Neuron (in vitro differentiated cells): ENCODE results near the gene QSOX2.

ENCODE experiments used
- H2AFZ ChIP-seq: one replicate; pipeline ENCODE4 v1.6.1; 2013; ENCODE audit warnings: low read depth, mild to moderate bottlenecking, inconsistent platforms, low read length, moderate library complexity
- H3K27me3 ChIP-seq: one replicate; pipeline ENCODE4 v1.6.1; 2013; ENCODE audit warnings: low read length; ENCODE audit not compliant: insufficient read depth
- H3K36me3 ChIP-seq: one replicate; pipeline ENCODE4 v1.6.1; 2013; ENCODE audit warnings: low read length; ENCODE audit not compliant: insufficient read depth
- H3K4me1 ChIP-seq: one replicate; pipeline ENCODE4 v1.6.1; 2013; ENCODE audit warnings: low read length; ENCODE audit not compliant: insufficient read depth
- H3K4me3 ChIP-seq: 2 replicates; pipeline ENCODE4 v1.5.1; 2013; ENCODE audit warnings: mild to moderate bottlenecking, low read length, moderate library complexity
- H3K9me3 ChIP-seq: one replicate; pipeline ENCODE4 v1.6.1; 2013; ENCODE audit warnings: low read length

The QSOX2 gene

GRCh38 chr9:136219276-136219675 is 26.3 kb downstream of the QSOX2 start:
- Histone ChIP-seq H2AFZ (no peak overlapping the region), H3K27me3 (no peaks in the 10 kb centered on the region), H3K4me1 (no peaks in the 10 kb centered on the region), H3K9me3 (no peaks in the 10 kb centered on the region), H3K36me3 (peaks cover 52% of the 10 kb centered on the region), H3K4me3 (no peak overlapping the region)

- H3K27me3 ChIP-seq, result no peaks in the 10 kb centered on the region
- H3K9me3 ChIP-seq, result no peaks in the 10 kb centered on the region
- H3K4me1 ChIP-seq, result no peaks in the 10 kb centered on the region
- H2AFZ ChIP-seq, result no peak overlapping the region
- peaks cover 52% of the 10 kb centered on the region for H3K36me3 ChIP-seq
- no peak overlapping the region for H3K4me3 ChIP-seq
These were observed 26.9 kb downstream of the QSOX2 start for GRCh38 chr9:136218673-136219072.

- no peaks in the 10 kb centered on the region for H3K4me1 ChIP-seq
- H3K9me3 ChIP-seq, result no peaks in the 10 kb centered on the region
- H3K4me3 ChIP-seq, result no peak overlapping the region
- peaks cover 52% of the 10 kb centered on the region for H3K36me3 ChIP-seq
- H3K27me3 ChIP-seq, result no peaks in the 10 kb centered on the region
- H2AFZ ChIP-seq, result no peak overlapping the region
These were observed 27.3 kb downstream of the QSOX2 start for GRCh38 chr9:136218271-136218670.

GRCh38 chr9:136216541-136217244 is 28.9 kb downstream of the QSOX2 start:
- peaks cover 48% of the 10 kb centered on the region for H3K36me3 ChIP-seq
- H3K27me3 ChIP-seq, result no peaks in the 10 kb centered on the region
- H3K4me3 ChIP-seq, result no peak overlapping the region
- H2AFZ ChIP-seq, result no peak overlapping the region
- no peaks in the 10 kb centered on the region for H3K9me3 ChIP-seq
- no peaks in the 10 kb centered on the region for H3K4me1 ChIP-seq

GRCh38 chr9:136213733-136214132 is 31.9 kb downstream of the QSOX2 start:
- Histone ChIP-seq H3K4me1 (no peaks in the 10 kb centered on the region), H3K4me3 (no peak overlapping the region), H3K9me3 (no peaks in the 10 kb centered on the region), H3K27me3 (no peaks in the 10 kb centered on the region), H2AFZ (no peak overlapping the region), H3K36me3 (peaks cover 55% of the 10 kb centered on the region)

- Histone ChIP-seq H3K4me1 (no peaks in the 10 kb centered on the region), H3K9me3 (no peaks in the 10 kb centered on the region), H3K36me3 (peaks cover 52% of the 10 kb centered on the region), H3K4me3 (no peak overlapping the region), H2AFZ (no peak overlapping the region), H3K27me3 (no peaks in the 10 kb centered on the region)
These were observed 33.2 kb downstream of the QSOX2 start for GRCh38 chr9:136212345-136212950.

GRCh38 chr9:136211441-136212344 is 33.9 kb downstream of the QSOX2 start:
- Histone ChIP-seq H2AFZ (no peak overlapping the region), H3K27me3 (no peaks in the 10 kb centered on the region), H3K9me3 (no peaks in the 10 kb centered on the region), H3K36me3 (peaks cover 52% of the 10 kb centered on the region), H3K4me3 (no peak overlapping the region), H3K4me1 (no peaks in the 10 kb centered on the region)

GRCh38 chr9:136211006-136211405 is 34.6 kb downstream of the QSOX2 start:
- no peaks in the 10 kb centered on the region for H3K27me3 ChIP-seq
- no peak overlapping the region for H3K4me3 ChIP-seq
- no peaks in the 10 kb centered on the region for H3K9me3 ChIP-seq
- H2AFZ ChIP-seq, result no peak overlapping the region
- H3K4me1 ChIP-seq, result no peaks in the 10 kb centered on the region
- peaks cover 48% of the 10 kb centered on the region for H3K36me3 ChIP-seq

GRCh38 chr9:136210276-136210675 is 35.3 kb downstream of the QSOX2 start:
- H3K9me3 ChIP-seq, result no peaks in the 10 kb centered on the region
- H3K27me3 ChIP-seq, result peaks cover 5% of the 10 kb centered on the region
- no peaks in the 10 kb centered on the region for H3K4me1 ChIP-seq
- no peak overlapping the region for H2AFZ ChIP-seq
- H3K36me3 ChIP-seq, result peaks cover 44% of the 10 kb centered on the region
- H3K4me3 ChIP-seq, result no peak overlapping the region

- no peak overlapping the region for H2AFZ ChIP-seq
- H3K27me3 ChIP-seq, result peaks cover 8% of the 10 kb centered on the region
- H3K9me3 ChIP-seq, result no peaks in the 10 kb centered on the region
- peaks cover 39% of the 10 kb centered on the region for H3K36me3 ChIP-seq
- H3K4me3 ChIP-seq, result no peak overlapping the region
- peaks cover under 1% of the 10 kb centered on the region for H3K4me1 ChIP-seq
These were observed 35.8 kb downstream of the QSOX2 start for GRCh38 chr9:136209786-136210185.

GRCh38 chr9:136209232-136209631 is 36.4 kb downstream of the QSOX2 start:
- H3K27me3 ChIP-seq, result peaks cover 14% of the 10 kb centered on the region
- no peaks in the 10 kb centered on the region for H3K9me3 ChIP-seq
- no peak overlapping the region for H3K4me3 ChIP-seq
- peaks cover 33% of the 10 kb centered on the region for H3K36me3 ChIP-seq
- H2AFZ ChIP-seq, result no peak overlapping the region
- H3K4me1 ChIP-seq, result peaks cover 5% of the 10 kb centered on the region

GRCh38 chr9:136208675-136209074 is 36.9 kb downstream of the QSOX2 start:
- Histone ChIP-seq H3K4me1 (peaks cover 8% of the 10 kb centered on the region), H3K9me3 (no peaks in the 10 kb centered on the region), H3K36me3 (peaks cover 29% of the 10 kb centered on the region), H3K4me3 (no peak overlapping the region), H2AFZ (no peak overlapping the region), H3K27me3 (peaks cover 19% of the 10 kb centered on the region)

GRCh38 chr9:136207616-136208015 is 38.0 kb downstream of the QSOX2 start:
- H3K4me3 ChIP-seq, result no peak overlapping the region
- no peak overlapping the region for H2AFZ ChIP-seq
- H3K4me1 ChIP-seq, result peaks cover 11% of the 10 kb centered on the region
- H3K36me3 ChIP-seq, result peaks cover 19% of the 10 kb centered on the region
- no peaks in the 10 kb centered on the region for H3K9me3 ChIP-seq
- peaks cover 29% of the 10 kb centered on the region for H3K27me3 ChIP-seq
